HG02642 (cell line): ENCODE data around the gene PTH1R.

Source experiments
- ATAC-seq: cut with Tn5 transposase; IDR thresholded peaks from one replicate; pipeline ENCODE4 v1.9.1; 2021; ENCODE audit warnings: mild to moderate bottlenecking; ENCODE audit not compliant: unreplicated experiment, poor library complexity

PTH1R gene

DNA sequence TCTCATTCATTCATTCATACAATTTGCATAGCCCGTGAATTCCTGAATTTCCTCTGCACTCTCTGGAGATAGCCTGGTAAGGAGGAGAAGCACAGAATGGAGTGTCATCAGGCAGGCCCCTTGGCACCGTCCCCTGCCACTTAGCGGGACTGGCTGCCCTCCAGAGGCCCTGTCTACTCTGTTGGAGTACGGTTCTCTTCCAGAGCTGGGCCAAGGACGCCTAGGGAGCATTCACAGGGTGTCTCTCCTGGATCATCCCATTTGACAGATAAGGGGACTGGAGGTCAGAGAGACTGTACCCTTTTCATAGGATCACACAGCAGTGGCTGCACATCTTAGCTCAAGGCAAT is 48.0 kb downstream of the PTH1R start:
- ATAC-seq = no peak

DNA sequence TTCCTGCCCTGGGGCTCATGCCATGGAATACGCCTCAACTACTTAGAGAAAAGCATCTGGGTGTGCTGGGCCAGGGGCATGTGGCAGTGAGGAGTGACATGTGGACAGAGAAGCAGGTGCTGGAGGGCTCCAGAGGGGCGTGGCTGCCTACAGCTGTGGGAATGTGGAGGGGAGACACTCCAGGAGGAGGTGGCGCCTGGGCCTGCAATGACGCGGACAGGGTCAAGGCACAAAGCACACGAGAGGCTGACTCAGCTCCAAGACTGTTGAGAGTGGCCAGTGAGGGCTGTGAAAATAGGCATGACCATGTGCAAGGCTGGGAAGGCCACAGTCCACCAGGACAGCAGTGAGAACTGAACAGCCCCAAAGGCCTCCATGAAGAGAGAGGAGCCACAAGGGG is 48.5 kb downstream of the PTH1R start:
- ATAC-seq = no peak

DNA sequence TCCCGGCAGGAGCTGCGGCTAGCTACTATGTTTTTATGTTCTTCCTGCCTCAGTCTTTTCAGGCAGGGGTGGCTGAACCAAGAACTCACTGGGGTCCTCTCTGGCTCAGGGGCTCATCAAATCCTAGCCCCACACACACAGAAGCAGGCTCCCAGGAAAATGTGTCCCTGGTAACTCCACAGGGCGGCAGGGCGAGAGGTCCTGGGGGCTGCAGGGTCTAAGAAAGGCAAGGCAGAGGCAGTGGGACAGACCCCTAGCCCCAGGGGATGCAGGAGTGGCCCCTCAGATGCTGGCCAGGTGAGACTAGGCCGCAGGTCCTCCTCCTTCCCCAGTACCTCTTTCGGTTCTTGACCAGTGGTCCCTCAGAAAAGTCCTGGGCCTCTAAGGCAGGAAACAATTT is 48.9 kb downstream of the PTH1R start:
- no peak for ATAC-seq

DNA sequence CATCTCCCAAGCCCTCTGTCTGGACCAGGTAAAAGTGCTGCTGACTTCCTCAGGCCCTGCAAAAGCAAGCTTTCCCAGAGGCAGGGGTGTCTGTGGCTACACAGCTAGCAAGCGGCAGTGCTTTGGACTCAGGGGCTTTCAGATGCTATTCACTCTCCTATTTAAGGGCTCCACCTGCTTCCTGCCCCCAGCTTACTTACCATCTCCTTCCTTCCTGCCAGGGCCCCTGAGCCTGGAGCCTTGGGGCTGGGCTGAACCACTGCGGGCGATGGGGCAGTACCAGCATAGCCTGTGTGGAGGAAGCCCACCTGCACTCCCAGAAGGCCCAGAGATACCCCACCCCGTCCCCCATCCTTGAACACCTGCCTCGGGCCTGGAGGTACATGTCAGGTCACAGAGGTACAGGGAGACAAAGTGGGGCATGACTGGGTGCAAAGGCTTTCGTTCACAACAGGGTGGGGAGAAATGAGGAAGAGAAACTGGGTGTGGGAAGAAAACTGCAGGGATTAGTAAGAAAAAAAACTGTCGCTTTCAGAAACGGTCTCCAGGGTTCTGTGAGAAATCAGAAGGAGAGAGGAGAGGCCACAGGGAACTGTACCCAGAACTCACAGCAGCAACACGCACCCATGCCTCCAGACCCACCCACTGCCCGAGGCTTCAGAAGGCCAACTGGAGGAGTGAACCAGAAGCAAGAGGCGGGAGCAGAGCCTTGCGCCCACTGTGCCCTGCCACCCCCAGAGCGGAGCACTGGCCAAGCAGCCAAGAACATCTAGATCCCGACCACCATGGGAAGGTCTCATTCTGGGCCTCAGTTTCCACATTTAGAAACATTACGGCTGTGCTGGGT is 49.6 kb downstream of the PTH1R start:
- ATAC-seq = peak; percentile 60

DNA sequence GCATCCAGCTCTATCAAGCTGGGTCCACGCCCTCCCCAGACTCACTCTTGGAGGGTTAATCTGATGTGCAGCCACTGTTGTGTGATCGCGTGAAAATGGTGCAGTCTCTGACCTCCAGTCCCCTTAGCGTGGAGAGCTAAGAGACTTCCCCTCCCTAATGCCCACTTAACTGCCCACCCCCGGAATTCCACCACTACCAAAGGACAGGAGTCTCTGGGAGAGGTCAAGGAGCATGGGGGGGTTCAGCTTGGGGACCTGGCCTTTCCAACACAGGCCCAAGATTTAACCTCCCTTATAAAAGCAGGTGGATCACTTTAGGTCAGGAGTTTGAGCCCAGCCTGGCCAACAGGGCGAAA is 50.2 kb downstream of the PTH1R start:
- no peak for ATAC-seq

DNA sequence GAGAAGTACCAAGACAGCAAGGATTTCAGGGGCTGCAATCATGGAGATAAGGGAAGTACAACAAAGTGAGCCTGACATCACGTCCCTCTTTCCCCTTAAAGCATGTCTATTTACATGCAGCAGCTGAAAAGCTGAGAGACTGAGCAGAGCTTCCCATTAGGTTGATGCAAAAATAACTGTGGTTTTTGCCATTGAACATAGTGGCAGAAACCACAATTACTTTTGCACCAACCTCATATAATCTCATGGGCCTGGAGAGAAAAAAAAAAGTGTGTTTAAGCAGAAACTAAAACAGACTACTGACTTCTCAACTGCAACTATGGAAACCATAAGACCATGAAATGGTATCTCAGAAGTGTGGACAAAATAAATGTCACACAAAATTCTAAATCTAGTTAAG is 50.8 kb downstream of the PTH1R start:
- ATAC-seq = no peak

DNA sequence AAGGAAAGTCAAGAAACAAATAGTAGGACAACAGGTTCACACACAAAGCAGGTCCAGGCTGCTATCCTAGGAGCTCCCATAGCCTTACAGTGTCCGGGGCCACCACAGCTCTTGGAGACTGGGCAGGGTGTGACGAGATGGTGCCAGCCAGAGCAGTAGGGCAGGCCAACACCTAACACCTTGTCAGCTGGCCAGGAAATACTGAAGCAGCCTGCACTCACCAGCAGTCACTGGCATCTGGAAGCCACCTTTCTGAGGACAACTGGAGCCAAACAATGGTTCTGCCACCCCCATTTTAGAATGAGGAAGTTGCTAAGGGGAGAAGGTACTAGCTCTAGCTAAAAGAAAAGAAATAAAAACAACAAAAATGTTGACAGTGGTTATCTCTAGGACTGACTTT is 51.8 kb downstream of the PTH1R start:
- ATAC-seq = no peak

DNA sequence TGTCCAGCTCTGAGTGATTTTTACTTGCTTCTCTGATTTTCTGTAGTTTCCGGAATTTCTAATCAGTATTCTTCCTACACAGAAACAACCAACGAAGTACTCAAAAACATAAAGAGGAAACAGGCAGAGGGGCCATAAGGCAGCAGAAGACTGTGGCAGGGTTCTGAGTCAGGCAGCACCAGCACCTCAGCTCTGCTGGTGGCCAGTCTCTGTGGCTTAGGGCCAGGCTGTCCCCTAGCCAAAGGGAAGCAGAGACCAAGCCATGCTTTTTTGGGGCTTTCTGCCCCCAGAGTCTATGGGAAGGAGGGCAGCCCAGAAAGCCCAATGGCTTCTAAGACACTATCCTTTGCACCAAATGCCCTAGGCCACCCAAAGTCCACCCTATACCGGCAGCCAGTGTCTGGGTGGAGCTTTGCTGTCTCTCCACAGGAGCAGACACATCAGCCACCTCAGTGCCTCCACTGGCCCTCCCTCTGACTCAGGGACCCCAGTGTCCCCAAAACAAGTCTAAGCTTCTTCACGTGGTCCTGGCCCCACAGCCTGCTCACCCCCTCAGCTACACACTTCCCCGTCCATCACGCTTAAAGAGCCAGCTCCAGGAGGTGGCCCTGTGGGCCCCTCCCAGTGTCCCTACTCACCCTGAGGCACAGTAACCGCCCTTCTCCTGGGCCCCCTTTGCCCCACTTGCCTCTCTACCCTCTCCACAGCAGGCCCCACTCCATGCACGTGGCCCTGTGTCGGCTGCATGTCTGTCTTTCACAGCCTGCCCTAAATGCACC is 52.8 kb downstream of the PTH1R start:
- no peak for ATAC-seq

DNA sequence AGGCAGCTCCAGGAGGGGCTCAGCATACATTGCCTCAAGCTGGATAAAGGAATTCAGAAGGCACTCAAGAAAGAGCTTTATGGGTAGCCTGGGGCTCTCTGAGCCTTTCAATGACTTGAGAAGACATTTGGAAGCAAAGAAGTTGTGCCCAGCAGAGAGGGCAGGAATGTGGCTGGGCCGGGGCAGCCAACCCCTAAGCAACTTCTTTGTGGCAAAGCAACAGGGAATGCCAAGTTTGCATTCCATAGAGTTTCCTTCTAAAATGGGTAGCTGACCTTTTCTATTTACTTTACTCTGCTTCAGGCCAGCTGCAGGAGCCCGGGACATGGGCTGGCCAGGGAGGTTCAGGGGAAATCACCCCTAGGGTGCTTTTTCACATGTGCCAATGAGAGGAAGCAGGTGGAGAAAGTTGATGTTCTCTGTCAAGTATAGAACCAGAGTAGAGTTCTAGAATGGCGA is 53.5 kb downstream of the PTH1R start:
- no peak for ATAC-seq

DNA sequence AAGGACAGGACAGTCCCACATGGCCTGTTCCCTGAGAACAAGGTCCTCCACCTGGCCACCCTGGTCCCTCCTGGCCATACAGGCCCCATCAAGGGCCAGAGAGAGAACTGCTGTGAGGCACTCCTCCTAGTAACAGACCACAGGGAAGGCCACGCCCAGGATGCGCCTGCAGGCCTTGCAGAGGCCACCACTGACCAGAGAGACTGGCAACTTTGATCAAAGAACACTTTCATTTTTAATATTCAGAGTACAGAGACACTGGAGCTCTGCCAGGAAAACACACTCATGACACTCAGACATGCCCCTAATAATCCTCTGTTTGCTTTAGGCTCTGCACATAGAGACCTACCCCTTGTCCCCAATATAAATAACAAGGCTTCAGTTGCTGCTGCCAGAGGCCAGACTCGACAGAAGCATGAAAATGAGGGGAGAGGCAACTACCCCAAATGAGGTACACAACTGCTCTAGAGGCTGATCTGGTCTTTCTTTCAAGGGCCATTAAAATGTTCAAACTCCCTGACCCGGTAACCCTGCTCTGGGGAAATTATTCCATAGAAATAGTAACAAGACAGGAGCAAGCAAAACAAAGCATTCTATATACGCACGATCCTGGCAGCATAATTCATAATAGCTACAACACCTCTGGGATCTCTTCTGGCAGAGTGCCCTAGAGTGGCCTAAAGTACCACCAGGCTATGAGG is 54.3 kb downstream of the PTH1R start:
- no peak for ATAC-seq

DNA sequence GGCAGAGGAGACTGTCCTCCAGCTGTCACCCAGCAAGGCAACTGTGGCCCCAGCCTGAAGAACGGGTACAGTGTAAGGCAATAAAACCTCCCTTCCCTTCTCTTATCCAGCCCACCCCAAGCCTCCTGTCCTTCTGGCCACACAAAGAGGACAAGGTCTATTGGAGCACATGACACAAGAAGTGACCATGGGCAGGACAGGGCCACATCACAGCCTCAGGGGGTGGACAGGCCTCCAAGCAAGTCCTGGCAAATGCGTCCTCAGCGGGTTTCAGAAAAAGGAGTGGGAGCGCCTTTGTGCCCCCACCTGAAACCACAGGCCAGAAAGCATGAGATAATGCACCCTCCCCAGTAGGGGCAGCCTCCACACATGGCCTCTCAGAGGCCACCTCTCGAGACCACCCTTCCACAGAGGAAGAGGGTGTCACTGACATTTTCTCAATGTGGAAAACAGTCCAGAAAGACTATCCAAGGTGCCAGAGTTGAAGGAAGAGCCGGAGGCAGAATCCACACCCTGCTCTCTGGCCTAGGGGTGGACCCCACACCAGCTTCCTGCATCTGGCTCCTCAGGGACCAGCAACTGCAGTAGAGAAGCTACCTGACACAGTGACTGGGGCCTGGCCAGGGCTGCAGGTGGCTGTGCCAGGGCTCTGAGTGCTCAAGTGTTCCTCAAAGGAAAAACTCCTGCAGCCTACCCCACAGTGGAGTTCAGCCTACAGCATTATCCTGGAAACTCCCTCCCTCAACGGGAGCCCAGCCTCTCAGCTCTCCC is 55.1 kb downstream of the PTH1R start:
- no peak for ATAC-seq

DNA sequence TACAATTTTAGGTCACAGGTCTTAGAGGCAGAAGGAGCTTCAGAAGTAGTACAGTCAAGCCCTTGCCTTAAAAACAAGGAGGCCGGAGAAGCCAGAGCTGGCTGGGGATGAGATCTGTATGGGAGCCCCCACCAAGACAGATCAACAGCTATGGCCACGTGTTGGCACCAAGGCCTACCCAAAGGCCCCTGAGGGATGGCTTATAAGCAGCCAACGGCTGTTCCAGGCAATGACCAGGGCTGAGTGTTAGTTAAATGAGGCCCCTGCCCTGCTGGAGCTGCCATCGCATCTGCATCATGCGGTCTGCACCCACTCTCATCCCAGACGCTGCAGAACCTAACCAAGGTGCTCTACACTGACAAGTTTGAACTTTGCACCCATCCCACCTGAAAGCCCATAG is 55.7 kb downstream of the PTH1R start:
- no peak for ATAC-seq

DNA sequence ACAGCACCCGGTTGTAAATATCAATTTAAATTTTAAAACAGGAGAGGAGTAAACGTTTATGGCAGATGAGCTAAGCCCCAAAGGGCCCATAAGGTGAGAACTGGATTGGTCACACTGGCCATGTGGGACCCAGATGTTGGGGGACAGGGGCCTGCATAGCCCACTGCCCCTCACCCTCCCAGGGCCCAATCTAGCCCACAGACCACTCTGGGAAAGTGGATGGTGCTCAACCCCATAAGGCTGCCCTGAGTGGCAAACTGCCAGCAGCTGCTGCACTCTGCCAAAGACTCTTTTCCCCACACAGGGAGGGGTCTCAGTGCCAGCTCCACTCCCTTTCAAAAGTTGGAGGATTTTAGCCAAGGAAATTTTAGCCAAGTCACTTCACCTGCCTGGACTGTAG is 56.6 kb downstream of the PTH1R start:
- no peak for ATAC-seq

DNA sequence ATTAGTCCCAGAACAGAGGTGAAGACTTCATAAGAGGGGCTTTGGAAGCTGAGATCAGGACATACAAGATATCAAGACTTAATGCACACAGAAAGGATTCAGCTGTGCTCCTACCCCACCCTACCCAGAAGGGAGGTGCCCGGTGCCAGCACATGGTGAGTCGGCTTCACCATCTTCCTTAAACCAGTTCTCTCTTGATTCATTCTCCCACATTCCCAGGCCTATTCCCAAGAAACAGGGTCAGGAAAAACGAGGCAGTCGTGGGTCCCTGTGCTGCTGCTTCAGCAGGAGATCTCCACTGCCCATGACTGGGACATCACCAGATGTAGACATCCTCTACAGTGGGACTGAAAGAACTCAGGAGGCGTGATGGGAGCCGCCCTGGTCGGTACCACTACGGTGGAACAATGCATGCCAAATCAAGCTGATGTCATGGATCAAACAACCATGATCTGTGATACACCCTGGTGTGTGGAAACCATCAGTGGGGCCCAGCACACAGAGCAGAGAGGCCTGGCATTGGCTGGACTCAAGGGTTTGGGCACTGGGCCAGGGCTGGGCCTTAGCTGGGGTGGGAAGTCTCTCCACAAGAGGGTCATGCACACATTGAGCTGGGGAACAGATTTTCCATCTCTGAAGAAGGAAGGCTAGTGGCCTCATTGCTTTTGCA is 57.1 kb downstream of the PTH1R start:
- no peak for ATAC-seq

DNA sequence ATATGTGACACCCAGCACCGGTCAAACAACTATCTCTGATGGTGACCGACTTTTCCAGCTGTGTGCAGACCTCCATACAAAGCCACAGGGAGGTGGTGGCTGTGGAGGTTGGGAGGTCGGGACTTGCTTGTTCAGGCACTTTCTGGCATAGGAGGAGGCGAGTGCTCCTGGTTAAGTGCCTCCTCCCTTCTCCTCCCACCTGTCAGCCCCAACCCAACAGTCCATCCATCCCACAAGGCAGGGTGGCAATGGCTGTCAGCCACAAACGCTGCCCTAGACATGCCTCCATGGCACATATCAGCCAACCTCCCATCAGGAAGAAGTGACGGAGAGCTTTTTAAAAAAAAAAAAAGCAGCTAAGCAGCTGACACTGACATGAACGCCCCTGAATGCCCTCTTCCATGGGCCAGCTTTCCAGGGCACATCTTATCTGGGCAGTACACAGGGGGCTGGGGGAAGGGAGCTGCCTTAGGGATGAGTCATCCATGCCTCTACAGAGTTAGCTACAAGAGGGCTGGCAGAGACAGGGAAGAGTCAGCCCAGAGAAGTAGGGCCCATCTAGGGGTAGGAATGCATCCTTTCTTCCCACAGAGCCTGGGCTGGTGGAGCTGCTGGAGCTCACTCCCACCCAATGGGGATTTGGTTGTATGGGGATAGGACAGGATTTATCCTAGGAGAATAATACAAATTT is 57.8 kb downstream of the PTH1R start:
- no peak for ATAC-seq

DNA sequence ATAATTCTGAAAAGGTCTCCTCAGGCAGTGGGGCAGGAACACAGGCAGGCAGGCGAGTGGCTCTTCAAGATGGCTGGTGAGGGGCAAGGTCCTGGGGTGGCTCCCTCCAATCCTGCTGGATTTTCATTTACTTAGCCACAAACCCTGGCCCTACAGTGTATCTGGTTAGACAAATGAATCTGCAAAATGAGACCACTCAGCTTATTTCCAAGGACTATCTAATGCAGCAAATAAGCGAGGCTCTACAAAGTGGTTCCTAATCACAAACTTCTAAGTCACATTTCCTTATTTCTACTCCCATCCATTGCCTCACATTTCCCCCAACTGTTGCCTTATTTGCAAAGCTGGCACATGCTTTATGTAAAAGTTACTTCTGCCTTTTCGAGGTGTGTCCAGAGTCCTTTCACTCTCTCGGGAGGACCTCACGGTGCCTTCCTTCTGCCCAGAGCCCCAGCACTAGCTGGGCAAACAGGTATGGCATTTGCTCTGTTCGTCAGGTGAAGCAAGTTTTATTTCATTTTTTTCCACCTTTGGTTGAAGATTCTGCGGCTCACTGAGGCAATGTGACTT is 58.6 kb downstream of the PTH1R start:
- no peak for ATAC-seq

DNA sequence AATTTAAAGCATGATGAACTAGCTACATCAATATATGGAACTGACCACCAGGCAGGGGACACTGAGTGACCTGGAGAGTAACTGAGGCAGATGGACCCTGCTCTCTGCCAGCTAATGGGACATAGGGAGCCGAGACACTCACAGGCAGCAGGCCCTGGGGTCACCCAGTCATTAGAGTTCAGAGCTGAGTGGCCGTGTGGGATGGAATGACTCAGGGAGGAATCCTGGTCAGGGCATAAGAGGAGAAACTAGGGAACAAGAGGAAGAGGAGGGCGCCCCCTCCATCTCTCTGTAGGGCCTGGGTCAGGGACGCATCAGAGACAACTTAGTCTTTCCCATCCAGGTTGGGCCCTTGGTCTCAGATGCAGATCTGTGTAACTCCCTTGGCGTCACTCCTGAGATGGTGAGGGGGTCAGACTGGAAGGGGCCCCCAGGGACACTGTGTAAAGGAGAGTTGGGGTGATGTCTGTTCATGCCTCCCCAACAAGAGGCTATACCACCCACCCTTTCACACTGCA is 59.3 kb downstream of the PTH1R start:
- no peak for ATAC-seq

DNA sequence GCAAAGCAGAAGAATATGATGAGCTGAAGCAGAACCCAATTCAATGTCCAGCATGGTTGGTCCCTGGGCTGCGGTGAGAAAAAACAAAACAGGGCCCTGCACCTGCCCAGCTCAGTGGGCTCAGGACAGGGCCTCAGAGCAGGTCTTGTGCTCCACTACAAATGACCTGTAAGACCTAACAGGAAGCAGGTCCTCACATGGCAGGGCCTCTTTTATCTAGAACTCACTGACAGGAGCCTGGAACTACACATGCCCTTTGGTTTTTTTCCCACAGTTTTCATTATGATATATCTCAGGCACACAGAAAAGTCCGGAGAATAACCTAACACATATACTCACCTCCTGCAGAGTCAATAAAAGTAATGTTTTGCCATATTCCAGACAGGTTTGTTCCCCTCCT is 60.6 kb downstream of the PTH1R start:
- no peak for ATAC-seq
